KOPT-K1 (cell line): ENCODE data around the gene ETS1.

Experiments
- H3K27ac ChIP-seq: fragments of 200-600 bp; sonication (generic); 2 replicates; pipeline ENCODE4 v1.5.1; 2016; ENCODE audit warnings: antibody characterized with exemption, mild to moderate bottlenecking, low read depth, low read length; ENCODE audit not compliant: poor library complexity, severe bottlenecking
- H3K36me3 ChIP-seq: fragments of 200-600 bp; sonication (generic); 2 replicates; pipeline ENCODE4 v1.5.1; 2017; ENCODE audit warnings: antibody characterized with exemption, mild to moderate bottlenecking, low read length, moderate library complexity; ENCODE audit not compliant: insufficient read depth
- H3K9me3 ChIP-seq: fragments of 200-600 bp; sonication (generic); 2 replicates; pipeline ENCODE4 v1.5.1; 2017; ENCODE audit warnings: antibody characterized with exemption, low read length, mild to moderate bottlenecking; ENCODE audit not compliant: insufficient read depth, poor library complexity, severe bottlenecking

The ETS1 gene

DNA sequence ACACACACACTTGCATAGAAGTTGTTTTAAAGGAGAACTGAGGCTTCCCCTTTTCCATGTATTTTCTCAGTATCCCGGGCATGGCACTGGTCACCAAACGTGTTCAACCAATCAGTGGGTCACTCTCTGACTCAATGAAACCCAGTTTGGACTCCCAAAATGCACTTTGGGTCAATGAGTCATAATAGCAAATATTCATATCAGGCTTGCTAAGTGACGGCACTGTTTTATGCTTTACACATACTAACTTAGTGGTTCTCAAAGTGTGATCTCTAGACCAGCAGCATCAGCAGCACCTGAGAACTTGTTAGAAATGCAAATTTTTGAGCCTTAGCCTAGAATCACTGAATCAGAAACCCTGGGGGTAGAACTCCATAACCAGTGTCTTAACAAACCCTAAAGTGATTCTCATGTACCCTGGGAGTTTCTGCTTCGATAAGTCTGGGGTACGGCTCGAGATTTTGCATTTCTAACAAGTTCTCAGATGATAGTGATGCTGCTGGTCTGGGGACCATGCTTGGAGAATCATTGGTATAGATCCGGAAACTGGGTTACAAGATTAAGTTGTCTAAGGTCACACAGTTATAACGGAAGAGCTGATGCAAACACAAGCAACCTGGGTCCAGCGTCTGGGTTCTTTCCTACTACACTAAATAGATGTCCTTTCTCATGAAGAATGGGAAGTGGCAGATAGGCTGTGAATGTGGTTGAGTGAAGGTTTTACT is 35.6 kb downstream of the ETS1 start:
- H3K27ac ChIP-seq, result no peak overlapping the region
- H3K9me3 ChIP-seq, result no peaks in the 10 kb centered on the region
- no peaks in the 10 kb centered on the region for H3K36me3 ChIP-seq

- Histone ChIP-seq H3K27ac (no peak overlapping the region), H3K36me3 (no peaks in the 10 kb centered on the region)
Observed at GRCh38 chr11:128551058-128551457, 36.3 kb downstream of the ETS1 start.

DNA sequence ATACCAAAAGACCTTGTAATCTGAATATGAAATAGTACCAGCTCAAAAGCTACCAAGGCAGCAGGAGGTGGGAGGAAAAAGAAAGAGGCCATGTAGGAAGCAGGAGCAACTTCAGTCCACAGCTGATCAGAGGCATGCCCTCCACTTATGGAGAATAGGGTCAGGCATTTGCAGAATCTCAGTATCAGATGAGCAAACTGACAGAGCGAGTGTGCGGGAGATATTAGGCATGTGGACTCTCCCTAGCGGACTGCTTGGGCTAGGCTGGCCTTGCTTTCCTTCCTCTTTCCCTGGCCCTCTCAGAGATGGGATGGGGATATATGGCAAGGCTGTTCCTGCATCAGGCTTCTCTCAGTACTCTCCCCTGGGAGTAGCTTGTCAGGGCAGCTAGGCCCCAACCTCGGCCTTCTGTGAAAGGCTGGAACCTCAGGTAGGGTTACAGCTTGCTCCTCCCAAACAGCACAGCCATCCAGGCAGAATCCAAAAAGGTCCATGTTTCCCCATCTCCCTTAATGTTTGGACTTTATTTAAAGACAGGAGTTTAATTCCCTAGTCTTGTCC is 37.0 kb downstream of the ETS1 start:
- no peaks in the 10 kb centered on the region for H3K9me3 ChIP-seq
- no peaks in the 10 kb centered on the region for H3K36me3 ChIP-seq
- H3K27ac ChIP-seq, result no peak overlapping the region

More at GRCh38 chr11:128551058-128551457, 36.3 kb downstream of the ETS1 start:
- no peaks in the 10 kb centered on the region for H3K9me3 ChIP-seq

DNA sequence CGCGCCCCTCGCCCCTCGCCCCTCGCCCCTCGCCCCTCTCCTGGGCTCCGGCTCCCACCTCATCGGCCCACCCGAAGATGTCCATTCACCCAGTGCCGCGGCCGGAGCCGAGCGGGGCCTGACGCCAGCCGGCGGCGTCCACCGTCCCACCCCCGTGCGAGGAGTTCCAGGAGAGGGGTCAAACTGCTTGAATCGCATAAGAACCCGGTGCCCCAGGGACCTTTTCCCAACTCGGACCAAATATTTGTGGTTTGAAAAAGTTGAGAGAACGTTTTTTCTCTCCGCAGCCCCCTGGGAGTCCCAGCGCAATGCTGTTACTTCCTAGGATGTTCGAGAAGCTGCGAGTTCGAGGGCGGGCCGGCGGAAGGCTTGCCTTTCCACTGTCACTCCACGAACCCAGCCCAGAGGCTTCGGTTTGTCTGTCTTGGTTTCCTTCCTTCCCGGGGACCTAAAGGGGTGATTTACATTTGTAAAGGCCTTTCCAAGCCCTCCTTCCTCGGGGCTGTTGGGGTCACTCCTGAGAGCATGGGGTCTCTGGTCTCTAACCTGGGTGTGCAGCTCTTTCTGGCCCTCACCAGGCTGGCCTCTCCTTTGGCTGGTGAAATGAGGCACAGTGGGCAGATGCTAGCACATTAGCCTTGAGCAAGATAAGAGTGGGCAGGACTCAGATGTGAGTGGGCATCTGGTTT is 38.0 kb downstream of the ETS1 start:
- no peaks in the 10 kb centered on the region for H3K36me3 ChIP-seq
- H3K9me3 ChIP-seq, result no peaks in the 10 kb centered on the region
- no peak overlapping the region for H3K27ac ChIP-seq

GRCh38 chr11:128548649-128549255 is 38.6 kb downstream of the ETS1 start:
- Histone ChIP-seq H3K27ac (no peak overlapping the region), H3K36me3 (no peaks in the 10 kb centered on the region), H3K9me3 (no peaks in the 10 kb centered on the region)

GRCh38 chr11:128547946-128548648 is 39.3 kb downstream of the ETS1 start:
- no peak overlapping the region for H3K27ac ChIP-seq
- no peaks in the 10 kb centered on the region for H3K36me3 ChIP-seq
- H3K9me3 ChIP-seq, result no peaks in the 10 kb centered on the region

DNA sequence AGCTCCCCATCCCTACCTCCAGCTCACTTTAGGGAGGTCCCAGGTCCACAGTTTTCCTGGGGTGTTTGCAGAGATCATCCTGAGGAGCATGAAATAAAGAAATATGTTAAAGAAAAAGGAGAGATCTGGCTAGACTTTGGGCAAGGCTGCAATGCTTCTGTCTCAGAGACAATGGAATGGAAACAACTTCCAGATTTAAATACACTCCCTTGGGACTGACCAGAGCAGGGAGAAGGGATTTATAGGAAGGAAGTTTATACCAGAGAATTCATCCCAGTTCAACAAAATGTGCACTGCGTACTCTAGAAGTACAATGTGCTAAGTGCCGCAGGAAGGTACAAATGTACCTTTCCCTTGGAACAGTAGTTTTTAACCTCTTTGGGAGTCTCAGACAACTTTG is 40.4 kb downstream of the ETS1 start:
- Histone ChIP-seq H3K27ac (no peak overlapping the region), H3K36me3 (no peaks in the 10 kb centered on the region), H3K9me3 (no peaks in the 10 kb centered on the region)

DNA sequence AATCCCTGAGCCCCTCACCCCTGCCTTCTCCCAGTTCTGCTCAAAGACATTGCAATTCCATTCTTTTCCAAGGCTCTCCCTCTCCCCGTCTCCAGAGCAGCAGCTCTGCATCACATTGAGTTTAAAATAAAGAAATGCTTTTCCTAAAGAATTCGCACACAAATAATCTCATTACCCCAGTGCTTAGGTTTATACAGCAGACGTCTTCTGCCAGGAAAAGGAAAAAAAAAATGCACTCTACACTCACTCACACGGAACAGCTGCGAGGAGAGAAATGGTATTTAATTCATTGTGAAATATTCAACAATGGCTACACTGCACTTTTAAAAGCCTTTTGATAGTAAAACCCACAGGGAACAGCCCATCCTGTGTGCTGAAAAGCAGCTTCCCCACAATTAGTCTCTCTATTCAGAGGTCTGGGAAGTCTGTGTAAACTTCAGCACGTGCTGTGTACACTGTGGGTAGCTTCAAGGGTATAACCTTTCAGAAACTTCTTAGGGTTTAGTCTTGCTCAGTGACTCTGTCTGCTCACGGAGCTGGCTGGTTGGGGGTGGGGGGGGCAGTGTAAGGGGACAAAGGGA is 42.8 kb downstream of the ETS1 start:
- no peaks in the 10 kb centered on the region for H3K36me3 ChIP-seq
- no peaks in the 10 kb centered on the region for H3K9me3 ChIP-seq
- H3K27ac ChIP-seq, result peak overlapping the region; percentile 40

DNA sequence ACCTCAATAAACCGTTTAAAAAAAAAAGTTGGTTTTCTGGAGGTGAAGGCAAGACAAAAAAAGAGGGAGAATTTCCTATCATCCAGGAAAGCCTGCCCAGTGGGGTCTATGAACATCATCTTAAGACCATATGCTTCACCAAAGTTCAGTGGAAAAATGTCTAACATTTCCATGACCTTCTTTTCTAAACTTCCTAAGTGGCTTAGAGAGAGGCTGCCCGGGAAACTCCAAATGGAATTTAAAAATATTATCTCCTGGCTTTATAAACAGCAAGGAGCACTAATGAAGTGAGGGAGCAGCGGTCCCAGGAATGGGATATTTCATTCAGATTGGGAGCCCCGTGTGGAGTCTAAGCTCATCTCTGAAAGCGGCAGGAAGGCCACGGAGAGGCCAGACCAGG is 46.9 kb downstream of the ETS1 start:
- Histone ChIP-seq H3K36me3 (no peaks in the 10 kb centered on the region), H3K27ac (no peak overlapping the region)

GRCh38 chr11:128536506-128536905 is 50.9 kb downstream of the ETS1 start:
- no peaks in the 10 kb centered on the region for H3K9me3 ChIP-seq

More for the DNA sequence above, 46.9 kb downstream of the ETS1 start:
- H3K9me3 ChIP-seq, result no peaks in the 10 kb centered on the region

DNA sequence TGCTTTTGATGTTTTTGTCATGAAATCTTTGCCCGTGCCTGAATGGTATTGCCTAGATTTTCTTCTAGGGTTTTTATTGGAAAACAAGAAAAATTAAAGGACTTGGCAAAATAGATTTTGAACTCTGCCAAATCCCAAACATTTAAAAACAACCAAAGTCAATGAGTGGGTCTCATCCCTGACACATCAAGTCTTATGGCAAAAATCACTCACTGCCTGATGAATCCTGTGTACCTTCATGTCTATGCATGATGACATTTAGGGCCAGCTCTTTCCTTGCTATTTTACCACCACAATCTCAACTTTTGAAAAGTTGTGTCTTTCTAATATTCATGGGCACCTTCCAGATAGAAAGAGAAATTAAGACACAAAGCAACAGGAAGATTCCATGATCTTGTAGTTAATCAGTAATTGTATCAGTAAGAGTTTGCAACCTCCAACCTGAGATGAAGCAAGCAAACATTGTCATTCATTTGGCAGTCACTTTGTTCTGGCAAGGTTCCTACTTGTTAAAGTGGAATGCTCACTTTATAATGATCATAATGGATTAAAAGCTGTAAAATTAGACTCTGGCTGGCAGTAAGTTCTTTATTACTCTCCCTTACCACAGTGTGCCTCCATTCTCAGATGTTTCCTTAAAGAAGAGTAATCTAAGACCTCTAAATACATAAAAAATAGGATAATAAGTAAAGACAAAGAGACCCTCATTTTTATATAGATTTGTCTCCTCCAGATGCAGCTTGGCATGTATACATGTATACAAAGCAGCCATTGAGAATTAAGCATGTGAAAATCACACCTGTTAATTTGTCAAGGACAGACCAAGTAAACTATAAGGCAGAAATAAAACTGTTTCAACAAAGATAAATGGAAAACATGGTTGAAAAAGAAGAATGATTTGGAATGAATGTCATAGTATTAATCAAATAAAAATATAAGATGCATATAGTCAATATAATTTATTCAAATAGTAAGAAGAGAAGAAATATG is 51.6 kb downstream of the ETS1 start:
- H3K36me3 ChIP-seq, result no peaks in the 10 kb centered on the region
- no peak overlapping the region for H3K27ac ChIP-seq
- no peaks in the 10 kb centered on the region for H3K9me3 ChIP-seq

More at GRCh38 chr11:128536506-128536905, 50.9 kb downstream of the ETS1 start:
- no peak overlapping the region for H3K27ac ChIP-seq
- no peaks in the 10 kb centered on the region for H3K36me3 ChIP-seq

GRCh38 chr11:128533472-128533871 is 53.9 kb downstream of the ETS1 start:
- no peak overlapping the region for H3K27ac ChIP-seq
- no peaks in the 10 kb centered on the region for H3K9me3 ChIP-seq
- no peaks in the 10 kb centered on the region for H3K36me3 ChIP-seq

- H3K9me3 ChIP-seq, result no peaks in the 10 kb centered on the region
- no peaks in the 10 kb centered on the region for H3K36me3 ChIP-seq
- no peak overlapping the region for H3K27ac ChIP-seq
Observed at GRCh38 chr11:128532572-128533091, 54.7 kb downstream of the ETS1 start.
